Effector CD8-positive, alpha-beta T cell (primary cell): ENCODE measurements around the gene YTHDF1.
"Not testable (repeated sequence)": the region's sequence is repeated elsewhere in the genome, so short reads cannot be mapped to it uniquely, and the experiment has no call there.

Experiments
- DNase-seq: peaks from one replicate; lab custom pipeline; 2025; lab: John Stamatoyannopoulos, UW

YTHDF1 gene

DNA sequence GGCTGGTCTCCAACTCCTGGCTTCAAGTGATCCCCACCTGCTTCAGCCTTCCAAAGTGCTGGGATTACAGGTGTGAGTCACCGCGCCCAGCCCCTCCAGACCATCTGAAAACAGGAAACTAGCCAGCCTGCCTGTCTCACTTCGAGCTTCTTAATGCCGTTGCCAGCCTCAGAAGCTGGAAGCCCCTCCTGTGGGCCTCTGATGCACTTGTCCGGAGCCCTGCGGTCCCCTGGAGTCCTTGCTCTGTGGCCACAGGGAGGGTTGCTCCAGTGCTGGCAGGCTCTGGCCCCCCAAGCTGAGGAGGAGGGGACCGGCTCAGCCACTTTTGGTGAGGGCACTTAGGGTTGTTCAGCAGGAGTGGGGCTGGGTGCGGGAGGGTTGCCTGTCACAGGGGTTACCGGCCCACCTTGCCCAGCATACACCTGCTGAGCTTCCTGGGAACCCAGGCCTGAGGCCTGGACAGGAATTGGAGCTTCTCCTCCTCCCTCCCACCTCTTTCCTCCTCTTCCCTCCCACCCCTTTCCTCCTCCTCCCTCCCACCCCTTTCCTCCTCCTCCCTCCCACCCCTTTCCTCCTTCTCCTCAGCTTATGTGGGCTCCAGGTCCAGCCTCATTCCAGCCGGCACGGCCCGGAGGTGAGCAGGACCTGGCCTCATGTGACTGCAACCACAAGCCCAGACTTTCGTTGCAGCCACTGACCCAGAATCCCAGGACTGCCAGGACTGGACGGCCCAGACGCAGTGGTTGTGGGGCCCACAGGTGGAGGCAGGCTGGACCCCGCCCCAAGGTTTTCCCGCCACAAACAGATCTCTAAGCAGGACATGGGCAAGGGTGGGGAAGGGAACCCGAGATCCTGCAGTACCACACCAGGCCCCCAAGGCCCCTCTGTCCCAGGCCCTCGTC, 10.4 kb upstream of the YTHDF1 start:
- no peak for DNase-seq

DNA sequence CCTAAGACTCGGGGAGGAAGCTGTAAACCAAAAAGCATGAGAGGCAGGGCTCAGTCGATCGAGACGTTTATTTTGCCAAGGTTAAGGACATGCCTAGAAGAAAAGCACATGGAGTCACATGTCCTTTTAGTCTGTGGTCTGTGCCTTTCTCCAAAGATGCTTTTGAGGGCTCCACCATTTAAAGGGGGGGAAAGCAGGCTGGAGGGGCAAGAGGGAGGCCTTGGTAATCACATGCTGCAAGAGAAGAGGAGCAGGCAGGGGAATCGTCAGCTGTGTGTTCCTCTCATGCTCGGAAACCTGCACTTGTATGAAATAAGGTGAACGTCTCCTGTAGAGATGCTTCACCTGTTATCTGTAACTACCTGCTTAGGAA, 9.1 kb upstream of the YTHDF1 start:
- DNase-seq, result no peak

DNA sequence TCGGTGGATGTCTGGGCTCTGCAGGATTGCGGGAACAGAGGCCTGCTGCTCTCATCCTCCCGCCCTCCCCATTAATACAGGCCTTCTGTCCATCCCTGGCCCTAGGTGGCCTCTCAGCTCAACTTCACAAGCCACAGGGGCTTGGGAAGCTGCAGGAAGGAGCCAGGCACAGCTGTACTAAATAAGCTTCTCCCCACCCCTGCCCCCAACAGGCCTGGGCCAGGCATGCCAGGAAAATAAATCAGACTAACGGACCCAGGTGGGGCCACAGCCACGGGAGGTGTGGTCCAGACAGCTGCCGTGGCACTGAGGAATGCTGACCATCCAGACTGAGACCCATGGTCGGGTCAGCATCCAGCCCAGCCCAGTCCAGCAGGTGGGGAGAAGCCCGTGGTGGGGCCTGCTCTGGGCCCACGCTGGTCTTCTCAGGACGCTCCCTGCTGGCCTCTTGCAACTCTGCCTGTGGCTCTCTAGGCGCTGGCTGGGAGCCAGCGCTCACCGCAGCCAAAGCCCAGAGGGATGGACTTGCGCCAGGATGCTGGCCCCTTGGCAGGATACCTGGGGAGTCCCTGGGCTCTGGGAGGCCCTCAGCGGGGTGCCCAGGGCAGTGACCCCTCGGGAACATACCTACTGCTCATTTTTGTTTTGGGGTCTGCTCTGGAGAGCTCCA, 8.6 kb upstream of the YTHDF1 start:
- no peak for DNase-seq

DNA sequence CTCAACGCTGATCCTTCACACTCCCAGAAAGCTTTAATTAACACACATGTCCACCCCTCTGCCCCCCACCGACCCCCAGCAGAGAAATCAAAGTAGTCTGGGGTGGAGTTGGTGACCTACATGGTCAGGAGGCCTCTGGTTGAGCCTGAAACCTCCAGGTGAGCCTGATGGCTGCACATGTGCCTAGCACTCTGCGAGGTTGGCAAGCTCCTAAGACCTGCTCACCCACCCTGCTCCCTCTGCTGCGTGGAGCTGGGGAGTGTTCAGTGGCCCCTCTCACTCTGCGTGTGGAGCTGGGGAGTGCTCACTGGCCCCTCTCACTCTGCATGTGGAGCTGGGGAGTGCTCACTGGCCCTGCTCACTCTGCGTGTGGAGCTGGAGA, 7.9 kb upstream of the YTHDF1 start:
- DNase-seq, result no peak

DNA sequence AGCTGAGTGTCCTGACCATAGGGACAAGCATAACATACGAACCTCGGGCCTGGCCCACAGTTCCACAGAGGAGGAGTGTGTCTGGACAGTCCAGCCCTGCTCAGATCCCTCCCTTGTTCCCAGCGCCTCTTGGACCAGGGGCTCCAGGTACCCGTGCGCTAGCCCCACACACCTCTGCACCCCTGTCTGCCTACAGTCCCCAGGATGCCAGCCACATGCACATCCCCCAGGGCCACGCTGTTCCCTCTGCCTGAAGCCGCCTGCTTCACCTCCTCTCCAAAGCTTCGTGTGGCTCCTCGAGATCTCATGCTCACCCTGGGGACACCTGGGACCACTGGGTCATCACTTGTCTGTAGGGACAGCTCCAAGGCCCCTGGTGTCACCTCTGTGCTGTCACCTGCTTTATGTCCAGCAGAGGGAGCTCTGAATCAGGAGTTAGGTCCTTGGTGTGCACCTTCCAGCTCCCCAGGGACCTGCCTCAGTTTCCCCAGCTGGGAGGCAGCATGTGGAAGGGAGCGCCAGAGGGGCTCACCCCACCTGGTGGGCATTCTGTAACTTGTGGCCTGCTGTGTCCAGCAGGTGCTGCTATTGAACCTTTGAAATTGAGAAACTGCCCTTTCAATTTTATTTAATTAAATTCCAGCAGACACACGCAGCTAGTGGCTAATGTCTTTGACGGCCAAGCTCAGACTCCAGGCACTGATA, 7.3 kb upstream of the YTHDF1 start:
- peak; percentile 27 for DNase-seq

DNA sequence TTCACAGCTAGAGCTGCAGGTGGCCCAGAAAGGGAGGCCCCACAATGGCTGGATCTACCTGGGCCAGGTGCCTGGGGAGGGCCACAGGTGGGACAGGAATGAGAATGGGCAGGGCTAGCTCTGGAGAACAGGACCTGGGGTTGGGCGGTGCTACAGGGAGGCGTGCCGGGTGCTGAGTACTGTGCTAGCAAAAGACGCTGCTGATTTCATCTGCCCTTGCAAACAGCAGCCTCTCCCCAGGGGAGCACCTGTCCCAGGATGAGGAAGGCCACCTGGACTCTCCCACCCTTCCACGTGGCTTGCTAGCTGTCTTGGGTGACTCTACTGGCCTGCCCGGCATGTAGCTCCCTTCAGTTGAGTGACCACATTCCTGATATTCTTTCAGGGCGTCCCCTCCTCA, 6.6 kb upstream of the YTHDF1 start:
- no peak for DNase-seq

DNA sequence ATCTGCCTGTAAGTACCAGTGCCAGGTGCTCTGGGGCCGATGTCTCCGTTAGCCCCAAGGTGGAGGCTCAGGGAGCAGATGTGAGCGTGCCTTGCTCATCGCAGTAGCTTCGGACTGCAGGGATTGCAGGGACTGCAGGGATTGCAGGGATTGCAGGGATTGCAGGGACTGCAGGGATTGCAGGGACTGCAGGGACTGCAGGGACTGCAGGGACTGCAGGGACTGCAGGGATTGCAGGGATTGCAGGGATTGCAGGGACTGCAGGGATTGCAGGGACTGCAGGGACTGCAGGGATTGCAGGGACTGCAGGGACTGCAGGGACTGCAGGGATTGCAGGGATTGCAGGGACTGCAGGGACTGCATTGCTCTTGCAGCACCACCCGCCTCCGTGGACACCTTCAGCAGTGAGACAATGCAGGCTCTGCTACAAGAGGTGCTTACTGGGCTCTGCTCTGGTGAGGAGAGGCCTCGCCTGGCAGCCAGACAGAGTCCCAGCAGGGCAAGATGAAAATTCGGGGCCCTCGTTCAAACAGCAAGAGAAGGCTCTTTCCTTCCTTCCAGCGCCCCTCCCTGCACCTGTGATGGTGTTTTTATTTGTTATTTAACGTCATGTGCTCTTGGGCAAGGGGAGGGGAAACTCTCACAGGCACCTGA, 5.6 kb upstream of the YTHDF1 start:
- DNase-seq, result not testable (repeated sequence)

DNA sequence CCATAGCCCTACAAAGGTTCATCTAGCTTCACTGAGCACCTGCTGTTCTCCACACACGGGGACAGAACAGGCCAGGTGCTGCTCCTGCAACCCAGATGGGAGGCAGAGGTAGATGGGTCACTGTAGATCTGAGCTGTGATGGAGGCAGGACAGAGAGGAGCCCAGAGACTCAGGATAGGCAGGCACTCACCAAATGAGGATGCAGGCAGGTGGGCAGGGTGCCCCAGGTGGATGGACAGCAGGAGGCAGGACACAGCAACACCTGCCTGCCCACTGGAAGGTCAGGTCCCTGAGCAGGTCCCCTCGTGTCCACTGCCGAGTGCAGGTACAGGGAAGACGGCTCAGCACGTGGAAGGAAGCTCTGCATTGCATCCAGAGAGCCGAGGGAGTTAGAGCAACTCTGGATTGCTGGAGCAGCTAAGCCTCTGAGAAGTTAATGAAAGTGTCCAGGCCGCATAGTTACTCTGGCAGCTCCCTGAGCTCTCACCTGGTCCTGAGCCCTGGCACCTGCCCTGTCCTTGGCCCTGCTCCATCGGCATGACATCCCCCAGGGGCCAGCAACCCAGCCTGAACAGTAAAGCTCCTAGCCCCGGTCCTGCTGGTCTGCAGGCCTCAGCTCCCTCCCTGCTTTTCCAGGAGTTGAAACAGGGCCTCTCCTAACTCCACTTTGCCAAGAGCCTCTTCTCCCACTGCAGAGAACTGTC, 4.9 kb upstream of the YTHDF1 start:
- DNase-seq, result no peak

DNA sequence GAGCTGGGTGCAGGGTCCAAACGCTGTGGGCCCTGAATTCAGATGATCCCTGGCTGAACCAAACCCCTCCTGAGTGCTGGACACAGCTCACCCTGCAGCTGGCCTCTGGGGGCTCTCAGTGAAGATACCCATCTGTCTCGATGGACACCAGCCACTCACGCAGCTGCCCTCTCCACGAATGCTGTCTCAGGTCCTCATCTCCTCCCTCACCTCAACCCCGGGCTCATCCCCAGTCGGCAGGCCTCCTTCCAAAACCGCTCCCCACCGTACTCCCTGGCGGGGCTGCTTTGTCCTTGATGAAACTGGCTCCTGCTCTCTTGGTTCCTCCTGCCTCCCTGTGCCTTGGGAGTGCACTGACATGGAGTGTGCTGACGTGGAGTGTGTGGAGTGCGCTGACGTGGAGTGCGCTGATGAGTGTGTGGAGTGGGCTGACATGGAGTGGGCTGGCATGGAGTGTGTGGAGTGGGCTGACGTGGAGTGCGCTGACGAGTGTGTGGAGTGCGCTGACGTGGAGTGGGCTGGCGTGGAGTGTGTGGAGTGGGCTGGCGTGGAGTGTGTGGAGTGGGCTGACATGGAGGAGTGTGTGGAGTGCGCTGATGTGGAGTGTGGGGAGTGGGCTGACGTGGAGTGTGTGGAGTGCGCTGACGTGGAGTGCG, 4.1 kb upstream of the YTHDF1 start:
- DNase-seq, result no peak

DNA sequence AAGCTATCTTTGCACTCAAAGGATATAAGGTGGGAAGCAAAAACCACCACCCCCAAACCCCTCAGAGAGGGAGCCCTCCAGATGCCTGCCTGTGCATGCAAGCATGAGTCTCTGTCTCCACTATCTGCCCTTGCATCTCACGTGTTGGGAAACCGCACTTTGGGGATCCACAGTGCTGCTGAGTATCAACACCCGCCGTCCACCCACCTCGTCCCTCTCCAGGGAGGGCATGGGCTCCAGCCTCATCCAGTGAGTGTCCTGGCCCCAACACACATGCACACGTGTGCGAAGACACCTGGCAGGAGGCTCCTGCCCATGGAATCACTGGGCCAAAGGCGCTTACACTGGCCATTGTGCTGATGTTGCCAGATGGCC, 3.5 kb upstream of the YTHDF1 start:
- DNase-seq, result no peak

DNA sequence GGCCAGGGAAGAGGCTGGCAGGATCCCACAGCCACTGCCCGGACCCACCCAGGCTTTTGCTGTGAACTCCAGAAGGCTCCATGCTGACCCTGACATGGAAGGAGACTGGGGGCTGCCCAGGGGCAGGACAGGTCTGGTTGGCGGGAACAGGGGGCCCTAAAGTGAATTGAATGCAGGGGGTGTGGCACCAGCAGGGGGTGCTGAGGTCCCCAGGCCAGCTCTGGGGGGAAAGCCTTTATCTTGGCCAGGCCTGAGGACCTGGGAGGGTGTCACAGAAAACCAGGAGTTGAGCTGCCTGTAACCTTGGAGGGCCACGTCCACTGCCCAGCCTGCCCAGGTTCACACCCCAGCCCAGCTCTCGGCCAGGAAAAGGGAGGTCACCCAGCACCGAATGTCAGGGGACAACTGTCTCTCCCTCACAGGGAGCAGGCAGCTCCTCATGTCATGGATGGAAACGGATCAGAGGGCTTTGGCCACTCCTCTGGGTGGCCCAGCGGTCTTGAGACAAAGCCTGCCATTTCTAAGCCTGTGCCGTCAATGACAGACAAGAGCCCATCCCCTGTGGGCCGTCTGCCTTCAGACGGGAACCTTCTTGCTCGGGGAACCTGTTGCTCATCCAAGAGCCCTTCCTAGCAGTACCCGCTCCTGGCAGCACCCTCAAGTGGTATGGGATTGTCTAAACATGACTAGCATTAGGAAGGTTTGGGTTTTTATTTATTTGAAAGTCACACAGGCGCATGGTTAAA, 2.9 kb upstream of the YTHDF1 start:
- DNase-seq, result no peak

DNA sequence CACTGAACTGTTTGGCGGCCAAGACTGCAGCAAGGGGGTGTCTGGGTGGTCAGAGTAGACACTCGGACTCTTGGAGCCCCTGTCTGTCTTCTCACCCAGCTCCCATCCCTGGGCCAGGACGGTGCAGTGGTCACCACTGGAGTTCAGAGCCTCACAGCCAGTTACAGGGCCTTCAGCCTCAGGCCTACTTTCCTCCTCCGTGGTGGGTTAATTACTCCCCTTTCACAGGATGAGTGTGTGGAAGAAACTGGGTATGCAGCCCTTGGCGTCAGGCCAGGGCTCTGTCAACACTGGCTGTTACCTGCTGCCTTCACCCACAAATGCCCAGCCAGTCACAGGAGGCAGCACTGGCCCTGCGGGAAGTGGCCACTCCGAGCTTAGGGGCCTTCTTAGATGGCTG, 1.8 kb upstream of the YTHDF1 start:
- DNase-seq, result no peak

DNA sequence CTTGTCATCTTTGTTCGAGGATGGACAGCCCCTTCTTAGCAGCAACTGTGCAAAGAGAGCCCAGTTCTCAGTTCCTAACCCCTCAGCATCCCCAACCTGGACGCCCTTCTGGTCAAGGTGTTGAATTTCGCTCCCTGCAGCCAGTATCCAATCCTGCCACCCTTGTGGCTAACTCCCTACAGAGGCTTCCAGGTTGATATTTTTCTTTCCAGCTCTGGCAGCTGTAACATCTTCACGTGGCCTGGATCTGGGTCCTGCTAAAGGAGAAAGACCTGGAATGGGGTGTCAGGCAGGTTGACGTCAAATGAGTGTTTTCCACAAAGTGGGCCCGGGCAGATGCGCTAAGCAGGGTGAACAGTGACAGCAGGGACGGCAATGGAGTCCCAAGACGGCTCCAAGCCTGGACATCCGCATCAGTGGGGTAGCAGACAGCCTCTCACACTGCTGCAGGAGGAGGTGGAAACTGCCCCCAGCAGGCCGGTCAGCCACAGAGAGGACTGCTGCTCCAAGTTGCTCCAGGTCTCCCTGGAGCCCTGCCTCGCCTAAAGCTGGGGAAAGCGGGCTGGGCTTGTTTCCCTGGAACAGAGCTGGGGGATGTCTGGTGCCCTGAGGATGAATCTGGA, 1.0 kb upstream of the YTHDF1 start:
- no peak for DNase-seq

DNA sequence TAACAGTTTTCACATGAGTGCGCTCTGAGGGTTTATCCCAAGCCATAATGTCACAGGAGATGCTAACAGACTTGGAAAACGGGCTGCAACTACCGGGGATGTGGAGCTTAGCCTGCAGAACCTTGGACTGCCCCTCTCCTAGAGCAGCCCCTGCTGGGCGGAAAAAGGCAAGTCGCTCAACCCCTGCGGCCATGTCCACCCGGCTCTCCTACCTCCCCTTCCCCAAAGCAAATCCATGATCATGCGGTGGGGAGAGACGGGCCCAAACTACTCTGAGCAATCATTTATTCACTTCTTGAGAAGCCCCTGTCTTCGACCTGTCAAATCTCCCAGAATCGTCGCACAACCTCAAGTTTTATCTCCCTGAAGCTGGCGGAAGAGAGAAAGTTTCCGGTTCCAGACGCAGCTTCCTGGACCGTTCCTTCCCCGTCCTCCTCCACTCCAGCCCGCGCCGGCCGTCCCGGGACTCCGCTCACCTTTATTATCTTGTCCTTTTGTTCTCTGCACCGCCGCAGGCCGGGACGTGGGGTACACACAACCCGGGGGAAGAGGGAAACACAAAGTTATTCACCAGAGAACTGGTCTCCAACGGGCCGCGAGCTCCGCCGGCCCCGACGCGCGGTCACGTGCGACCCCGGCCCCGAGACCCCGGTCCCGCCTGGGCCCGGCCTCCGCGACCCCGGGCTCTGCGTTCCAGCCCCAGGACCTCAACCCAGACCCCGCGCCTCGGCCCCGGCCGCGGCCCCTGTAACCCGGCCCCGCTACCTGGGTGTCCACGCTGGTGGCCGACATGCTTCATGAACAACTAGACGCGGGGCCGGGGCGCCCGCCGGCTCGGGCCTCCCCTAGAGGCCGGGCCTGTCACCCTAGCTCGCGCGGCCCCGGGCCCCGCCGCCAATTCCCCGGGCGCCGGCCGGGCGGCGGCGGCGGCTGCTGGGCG, 560 bp downstream of the YTHDF1 start:
- DNase-seq, result no peak

DNA sequence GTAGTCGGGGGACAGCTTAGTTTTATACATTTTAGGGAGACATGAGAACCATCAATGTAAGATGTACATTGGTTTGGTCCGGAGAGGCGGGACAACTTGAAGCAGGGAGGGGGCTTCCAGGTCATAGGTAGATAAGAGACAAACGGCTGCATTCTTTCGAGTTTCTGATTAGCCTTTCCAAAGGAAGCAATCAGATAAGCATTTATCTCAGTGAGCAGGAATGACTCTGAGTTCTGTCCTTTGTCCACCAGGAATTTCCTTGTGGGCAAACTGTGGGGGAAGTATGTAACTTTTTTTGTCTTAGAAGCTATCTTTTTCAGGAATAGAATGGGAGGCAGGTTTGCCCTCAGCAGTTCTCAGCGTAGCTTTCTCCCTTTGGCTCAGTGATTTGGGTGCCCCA, 1.4 kb downstream of the YTHDF1 start:
- no peak for DNase-seq

DNA sequence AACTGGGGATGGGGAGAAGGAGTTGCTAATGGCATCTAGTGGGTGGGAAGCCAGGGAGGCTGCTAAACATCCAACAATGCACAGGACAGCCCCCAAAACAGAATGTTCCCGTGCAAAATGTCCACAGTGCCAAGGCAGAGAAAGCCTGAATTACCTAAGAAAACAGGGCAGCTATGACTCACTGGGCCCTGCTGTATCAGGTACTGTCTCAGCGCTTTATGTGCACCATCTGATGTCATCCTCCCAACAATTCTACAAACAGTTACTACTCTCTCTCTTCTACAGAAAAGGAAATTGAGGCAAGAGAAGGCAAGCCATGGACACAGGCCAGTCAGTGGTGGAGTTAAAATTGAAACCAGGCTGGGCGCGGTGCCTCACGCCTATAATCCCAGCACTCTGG, 3.1 kb downstream of the YTHDF1 start:
- DNase-seq, result no peak

DNA sequence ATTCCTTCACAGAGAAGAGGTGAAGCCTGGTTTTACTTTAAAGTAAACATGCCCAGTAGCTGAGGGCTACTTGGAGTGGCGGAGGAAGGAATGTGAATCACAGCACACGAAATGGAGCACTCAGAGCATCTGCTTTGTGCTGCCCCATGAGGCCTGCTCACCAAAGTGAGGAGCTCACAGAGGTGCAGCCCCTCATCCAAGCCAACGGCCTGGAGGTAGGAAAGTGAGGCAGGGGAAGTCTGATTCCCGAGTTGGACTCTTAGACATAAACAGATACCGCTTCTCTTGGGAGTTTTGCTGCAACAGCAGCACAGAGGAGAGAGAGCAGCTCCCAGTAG, 3.6 kb downstream of the YTHDF1 start:
- DNase-seq, result no peak

DNA sequence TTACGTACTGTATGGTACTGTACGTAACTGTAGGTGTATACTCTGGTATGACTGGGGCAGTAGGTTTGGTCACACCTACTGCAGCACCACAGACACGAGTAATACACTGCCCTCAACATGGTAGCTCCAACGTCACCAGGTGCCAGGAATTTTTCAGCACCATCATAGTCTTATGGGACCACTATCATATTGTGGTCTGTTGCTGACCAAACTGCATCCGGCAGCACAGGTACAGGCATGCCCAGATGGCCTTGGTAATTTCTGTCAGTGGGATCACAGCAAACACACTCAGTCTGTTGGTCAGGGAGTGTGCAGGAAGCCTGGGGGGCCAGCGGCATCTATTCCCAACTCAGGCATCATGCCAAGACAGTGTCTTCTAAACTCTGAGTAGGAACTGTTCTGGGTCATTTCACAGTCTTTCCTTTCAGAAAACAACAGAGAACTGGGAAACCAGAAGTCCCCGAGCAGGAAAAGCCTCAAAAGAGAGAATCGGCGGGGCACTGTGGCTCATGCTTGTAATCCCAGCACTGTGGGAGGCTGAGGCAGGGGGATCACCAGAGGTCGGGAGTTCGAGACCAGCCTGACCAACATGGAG, 5.8 kb downstream of the YTHDF1 start:
- DNase-seq, result no peak
